Fibroblast of peridontal ligament (primary cell): ENCODE measurements around the gene ARID5B.
A peak's percentile ranks its signal among the peaks of the same experiment; 100 is the strongest.

ENCODE experiments used
- DNase-seq: peaks from one replicate; pipeline ENCODE4 v3.0.0-alpha.2; 2010; ENCODE audit errors: extremely low read depth

ARID5B gene

GRCh38 chr10:61987951-61988379 is 86.5 kb downstream of the ARID5B start:
- peak; percentile 45 for DNase-seq

DNA sequence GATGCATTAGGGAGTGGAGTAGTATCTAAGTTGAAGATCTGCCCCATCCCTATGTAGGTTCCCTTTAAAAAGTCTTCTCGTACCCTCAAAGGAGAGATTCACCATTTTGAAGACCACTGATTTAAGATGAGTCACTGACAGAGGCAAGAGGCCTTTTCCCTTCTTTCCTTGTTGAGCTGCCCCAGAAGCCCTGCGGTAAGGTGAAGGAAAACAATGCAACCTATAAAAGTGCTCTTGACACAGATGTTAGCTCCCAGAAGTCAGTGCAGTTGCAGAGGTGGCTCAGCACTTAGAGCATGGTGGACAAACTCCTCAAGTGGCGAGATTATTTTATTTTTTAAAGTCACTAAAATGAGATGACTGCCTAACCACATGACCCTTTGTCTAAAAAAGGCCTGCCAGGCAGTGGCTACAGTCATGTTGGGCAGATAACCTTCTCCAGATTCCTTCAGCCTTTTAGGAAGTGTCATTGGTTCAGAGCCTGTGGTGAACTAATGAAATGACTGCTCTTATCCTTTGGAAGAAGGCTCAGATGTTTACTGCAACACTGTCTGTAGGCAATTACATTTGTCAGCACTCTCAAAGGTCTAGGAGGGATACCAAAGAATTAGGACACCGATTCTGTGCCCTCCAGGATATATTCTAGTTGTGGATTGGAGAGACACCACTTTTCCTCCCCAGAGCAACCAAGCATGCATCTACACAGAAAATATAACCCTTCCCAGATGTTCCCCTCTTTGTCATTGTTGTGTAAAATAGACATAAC is 88.7 kb downstream of the ARID5B start:
- no peak for DNase-seq

GRCh38 chr10:61990761-61991135 is 89.2 kb downstream of the ARID5B start:
- DNase-seq, result no peak

GRCh38 chr10:61991166-61991565 is 89.7 kb downstream of the ARID5B start:
- DNase-seq, result no peak

GRCh38 chr10:61992059-61992460 is 90.6 kb downstream of the ARID5B start:
- DNase-seq, result peak; percentile 72

GRCh38 chr10:61992671-61993668 is 91.5 kb downstream of the ARID5B start:
- DNase-seq, result peak; percentile 98

DNA sequence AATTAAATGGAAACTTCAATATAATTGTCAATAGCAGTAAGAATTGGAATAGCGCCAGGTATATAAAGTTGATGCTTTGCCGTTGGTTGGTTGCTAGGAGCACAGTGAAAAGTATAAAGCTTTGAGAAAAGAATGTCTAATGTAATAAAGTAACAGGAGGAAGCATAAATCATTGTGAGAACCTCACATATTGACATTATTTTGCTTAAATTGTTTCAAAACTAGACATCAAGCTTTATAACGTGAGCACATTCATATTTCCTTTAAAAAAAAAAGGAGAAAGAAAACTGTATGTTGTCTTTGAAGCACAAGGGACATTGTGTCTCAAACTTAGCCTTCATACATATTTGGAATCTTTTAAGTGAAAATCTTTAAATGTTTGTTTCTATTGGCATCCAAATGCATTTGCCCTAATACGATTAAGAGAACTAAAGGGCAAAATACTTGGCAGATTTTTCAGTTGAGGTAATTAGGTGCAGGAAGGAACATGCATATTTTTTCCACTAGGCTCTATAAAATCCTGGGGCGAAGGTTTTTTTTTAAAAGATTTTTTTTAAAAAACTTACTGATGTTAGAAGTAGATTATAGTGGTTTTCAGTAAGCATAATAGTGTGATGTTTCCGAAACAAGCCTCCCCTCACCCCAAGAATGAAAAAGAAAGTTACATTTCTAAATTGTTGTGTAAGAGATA is 92.4 kb downstream of the ARID5B start:
- DNase-seq, result peak; percentile 62

GRCh38 chr10:61994405-61995219 is 93.1 kb downstream of the ARID5B start:
- DNase-seq, result no peak

DNA sequence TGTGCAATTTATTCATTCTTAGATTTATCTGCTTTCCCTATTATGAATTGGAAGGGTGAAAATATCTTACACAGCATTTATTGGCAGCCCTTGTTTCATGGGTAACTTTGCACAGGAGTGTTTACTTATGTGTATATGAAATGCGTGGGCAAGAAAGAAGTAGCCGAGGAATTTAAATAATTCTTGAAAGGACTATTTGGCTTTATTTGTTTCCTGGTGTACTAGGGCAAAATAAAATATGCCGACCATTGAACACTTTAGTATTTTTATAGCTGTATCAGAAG is 93.7 kb downstream of the ARID5B start:
- DNase-seq, result no peak

DNA sequence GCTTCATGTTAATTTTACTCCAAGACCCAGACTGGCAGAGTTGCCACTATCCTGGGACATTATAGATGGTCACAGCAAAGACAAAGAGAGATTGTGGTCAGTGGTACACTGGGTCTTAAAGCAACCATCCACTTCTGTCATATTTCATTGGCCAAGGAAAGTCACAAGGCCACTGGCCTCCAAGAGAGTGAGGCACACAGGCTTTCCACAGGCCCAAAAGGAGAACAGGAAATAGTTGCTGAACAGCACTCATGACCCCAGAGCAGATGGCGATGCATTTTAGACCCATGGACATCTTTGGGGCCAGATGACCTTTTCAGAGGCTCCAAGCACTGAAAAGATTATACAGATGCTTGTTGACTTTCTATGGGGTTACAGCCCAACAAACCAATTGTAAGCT is 97.4 kb downstream of the ARID5B start:
- DNase-seq, result no peak

- DNase-seq, result no peak
Observed at GRCh38 chr10:62000037-62000603, 98.6 kb downstream of the ARID5B start.

- DNase-seq, result no peak
Observed at GRCh38 chr10:62000726-62001125, 99.2 kb downstream of the ARID5B start.

DNA sequence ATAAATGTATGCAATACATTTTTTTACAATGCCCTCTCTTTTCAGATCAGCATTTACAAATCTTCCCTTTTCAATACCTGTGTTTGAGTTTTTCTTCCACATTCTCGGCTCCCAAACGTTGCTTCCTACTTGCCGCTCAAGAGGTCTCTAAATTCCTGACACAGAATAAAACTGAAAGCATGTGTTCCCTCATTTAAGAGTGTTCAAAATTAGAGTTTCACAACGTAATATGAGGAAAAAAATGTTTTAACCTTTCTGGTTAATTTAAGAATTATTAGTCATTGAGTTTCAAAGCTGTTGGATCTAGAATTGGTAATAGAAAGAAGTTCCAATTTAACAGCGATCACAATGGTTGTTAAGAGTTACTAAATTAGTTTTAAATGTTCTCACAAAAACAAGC is 100.4 kb downstream of the ARID5B start:
- DNase-seq, result no peak

- DNase-seq, result no peak
Observed at GRCh38 chr10:62002753-62003152, 101.3 kb downstream of the ARID5B start.

DNA sequence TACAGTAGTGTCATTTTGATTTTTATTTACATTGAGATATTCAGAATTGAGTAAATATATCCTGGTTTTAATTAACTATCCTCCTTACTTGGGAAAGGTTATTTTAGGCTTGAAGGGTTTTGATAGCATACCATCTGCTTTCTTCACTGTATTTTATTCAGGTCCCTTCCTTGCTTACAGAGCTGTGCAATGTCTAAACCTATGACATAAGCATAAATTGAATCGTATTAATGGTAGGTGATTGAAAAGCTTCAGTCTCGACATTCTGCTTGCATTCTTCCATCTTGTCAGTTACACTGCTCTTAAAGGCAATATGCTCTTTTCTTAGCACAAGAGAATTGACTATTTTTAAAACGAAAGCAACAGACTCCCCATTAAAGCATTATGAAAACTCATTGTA is 102.5 kb downstream of the ARID5B start:
- DNase-seq, result no peak

DNA sequence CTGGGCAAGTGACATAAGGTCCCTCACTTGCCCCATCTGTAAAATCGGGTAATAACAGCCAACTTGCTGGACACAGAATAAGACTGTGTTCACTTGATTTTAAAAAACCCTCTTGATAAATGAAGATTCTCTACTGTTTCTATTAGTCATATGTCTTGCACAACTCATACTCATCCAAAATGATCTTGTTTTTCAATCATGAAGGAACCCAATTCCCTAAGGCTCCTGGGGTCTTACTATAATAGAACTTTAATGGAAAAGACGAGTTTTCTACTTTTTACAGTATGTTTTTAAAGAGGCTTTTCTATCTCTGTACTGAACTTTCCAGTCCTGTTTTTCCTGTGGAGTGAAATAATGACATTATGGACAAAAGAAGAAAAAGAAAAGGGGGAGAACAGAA is 103.8 kb downstream of the ARID5B start:
- DNase-seq, result peak; percentile 66

GRCh38 chr10:62005687-62006086 is 104.2 kb downstream of the ARID5B start:
- peak; percentile 42 for DNase-seq

- DNase-seq, result no peak
Observed at GRCh38 chr10:62007145-62007544, 105.6 kb downstream of the ARID5B start.

DNA sequence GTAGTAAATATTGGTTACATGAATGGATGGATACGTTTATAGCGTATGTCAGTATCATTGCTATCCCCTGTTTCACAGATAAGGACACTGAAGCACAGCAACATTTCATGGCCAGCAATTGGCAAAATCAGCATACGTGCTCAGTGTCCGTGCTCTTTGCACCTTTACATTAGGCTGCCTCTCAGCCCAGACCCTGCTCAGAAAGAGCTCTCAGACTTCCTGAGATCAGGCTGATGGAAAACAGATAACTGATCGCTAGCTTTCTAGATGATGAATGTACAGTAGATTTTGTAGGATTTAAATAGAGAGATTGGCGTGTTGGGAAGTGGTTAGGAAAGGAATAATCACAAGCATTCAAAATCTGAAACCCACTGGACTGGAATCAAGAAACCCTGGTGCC is 106.7 kb downstream of the ARID5B start:
- no peak for DNase-seq

GRCh38 chr10:62008946-62009345 is 107.4 kb downstream of the ARID5B start:
- no peak for DNase-seq

DNA sequence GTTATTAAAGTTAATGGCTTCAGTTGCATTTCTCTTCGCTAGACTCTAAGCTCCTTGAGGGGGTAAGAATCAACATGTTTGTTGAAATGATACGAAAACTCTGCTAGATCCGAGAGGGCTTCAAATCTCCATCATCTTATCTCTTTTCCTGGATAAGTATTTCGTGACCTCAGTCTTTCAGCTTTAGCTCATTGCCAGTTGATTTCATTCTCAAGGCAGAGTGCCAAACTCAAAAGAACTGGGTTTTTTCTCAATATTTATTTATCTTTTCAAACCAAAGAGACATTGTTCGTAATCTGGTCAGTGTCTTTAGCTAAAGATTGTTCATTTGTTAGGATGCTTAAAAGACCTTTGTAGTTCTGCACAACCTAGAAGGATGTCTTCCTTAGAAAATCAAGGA is 108.9 kb downstream of the ARID5B start:
- peak; percentile 74 for DNase-seq
